ENCODE data around the gene AMDHD2. TPM values are rescaled to one million over a fixed set of nuclear protein-coding genes. Genes with fewer than 3 reads are reported as not detected.
A peak's percentile ranks its signal among the peaks of the same experiment; 100 is the strongest.

Gene AMDHD2
- total and polyA plus RNA-seq, 2 of the 13 experiments (the other 11 are each of a cell fraction or from before 2014, with no cell fraction given) = 33.5 to 39.1 TPM

DNA sequence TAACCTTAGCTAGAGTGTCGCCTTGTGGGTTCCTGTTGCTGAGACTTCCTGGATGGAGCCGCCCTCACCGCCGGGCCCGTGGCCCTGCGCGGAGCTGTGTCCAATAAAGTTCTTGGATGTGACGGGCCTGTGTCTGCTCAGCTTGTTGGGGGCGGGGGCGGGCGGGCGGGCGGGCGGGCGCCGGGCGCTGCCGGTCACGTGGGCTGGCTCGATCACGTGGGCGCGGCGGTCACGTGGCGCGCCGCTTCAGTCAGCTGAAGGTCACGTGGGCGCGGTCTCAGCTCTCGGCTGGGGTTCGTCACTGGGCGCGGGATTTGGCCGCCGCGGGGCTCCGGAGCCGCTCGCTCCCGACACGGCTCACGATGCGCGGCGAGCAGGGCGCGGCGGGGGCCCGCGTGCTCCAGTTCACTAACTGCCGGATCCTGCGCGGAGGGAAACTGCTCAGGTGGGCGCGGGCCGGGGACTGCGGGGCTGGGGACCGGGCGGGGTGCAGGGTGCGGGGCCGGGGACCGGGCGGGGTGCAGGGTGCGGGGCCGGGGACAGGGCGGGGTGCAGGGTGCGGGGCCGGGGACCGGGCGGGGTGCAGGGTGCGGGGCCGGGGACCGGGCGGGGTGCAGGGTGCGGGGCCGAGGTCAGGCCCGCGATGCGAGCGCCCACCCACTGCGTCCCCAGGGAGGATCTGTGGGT is at the start of gene AMDHD2 (continued):
- TF ChIP-seq, protein P1, sequence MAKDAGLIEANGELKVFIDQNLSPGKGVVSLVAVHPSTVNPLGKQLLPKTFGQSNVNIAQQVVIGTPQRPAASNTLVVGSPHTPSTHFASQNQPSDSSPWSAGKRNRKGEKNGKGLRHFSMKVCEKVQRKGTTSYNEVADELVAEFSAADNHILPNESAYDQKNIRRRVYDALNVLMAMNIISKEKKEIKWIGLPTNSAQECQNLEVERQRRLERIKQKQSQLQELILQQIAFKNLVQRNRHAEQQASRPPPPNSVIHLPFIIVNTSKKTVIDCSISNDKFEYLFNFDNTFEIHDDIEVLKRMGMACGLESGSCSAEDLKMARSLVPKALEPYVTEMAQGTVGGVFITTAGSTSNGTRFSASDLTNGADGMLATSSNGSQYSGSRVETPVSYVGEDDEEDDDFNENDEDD (CRISPR knock-in tag; IDR thresholded peaks at IDR 0.05; ENCODE audit: borderline replicate concordance) = peak; percentile 77; the same call in 1 of the 2 replicates
- TF ChIP-seq, protein P2, sequence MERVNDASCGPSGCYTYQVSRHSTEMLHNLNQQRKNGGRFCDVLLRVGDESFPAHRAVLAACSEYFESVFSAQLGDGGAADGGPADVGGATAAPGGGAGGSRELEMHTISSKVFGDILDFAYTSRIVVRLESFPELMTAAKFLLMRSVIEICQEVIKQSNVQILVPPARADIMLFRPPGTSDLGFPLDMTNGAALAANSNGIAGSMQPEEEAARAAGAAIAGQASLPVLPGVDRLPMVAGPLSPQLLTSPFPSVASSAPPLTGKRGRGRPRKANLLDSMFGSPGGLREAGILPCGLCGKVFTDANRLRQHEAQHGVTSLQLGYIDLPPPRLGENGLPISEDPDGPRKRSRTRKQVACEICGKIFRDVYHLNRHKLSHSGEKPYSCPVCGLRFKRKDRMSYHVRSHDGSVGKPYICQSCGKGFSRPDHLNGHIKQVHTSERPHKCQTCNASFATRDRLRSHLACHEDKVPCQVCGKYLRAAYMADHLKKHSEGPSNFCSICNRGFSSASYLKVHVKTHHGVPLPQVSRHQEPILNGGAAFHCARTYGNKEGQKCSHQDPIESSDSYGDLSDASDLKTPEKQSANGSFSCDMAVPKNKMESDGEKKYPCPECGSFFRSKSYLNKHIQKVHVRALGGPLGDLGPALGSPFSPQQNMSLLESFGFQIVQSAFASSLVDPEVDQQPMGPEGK (CRISPR knock-in tag; IDR thresholded peaks at IDR 0.05) = peak; percentile 45; the same call in 1 of the 2 replicates
- TF ChIP-seq HNRNPLL (IDR thresholded peaks at IDR 0.05; ENCODE audit: low read depth, low read length, poor library complexity, severe bottlenecking) (no peak), ZBTB42 (CRISPR knock-in tag; IDR thresholded peaks at IDR 0.05) (no peak), ZNF605 (CRISPR knock-in tag; IDR thresholded peaks at IDR 0.05) (no peak), TCF12 (IDR thresholded peaks at IDR 0.05) (no peak), TCF12 (CRISPR knock-in tag; IDR thresholded peaks at IDR 0.05) (no peak), ZNF296 (CRISPR knock-in tag; conservative IDR thresholded peaks at IDR 0.05) (no peak), ZNF24 (IDR thresholded peaks at IDR 0.05) (no peak), CBX5 (CRISPR knock-in tag; IDR thresholded peaks at IDR 0.05; ENCODE audit: borderline replicate concordance) (no peak), PLRG1 (conservative IDR thresholded peaks at IDR 0.05) (no peak), CHD2 (IDR thresholded peaks at IDR 0.05; ENCODE audit: low read depth, low read length) (peak; percentile 82), MEIS1 (CRISPR knock-in tag; IDR thresholded peaks at IDR 0.05; ENCODE audit: borderline replicate concordance) (no peak), DNMT3B (CRISPR knock-in tag; conservative IDR thresholded peaks at IDR 0.05) (no peak), ZNF34 (CRISPR knock-in tag; IDR thresholded peaks at IDR 0.05; ENCODE audit: borderline replicate concordance) (no peak), HCFC1 (IDR thresholded peaks at IDR 0.05; ENCODE audit: low read depth, low read length) (peak; percentile 33; the same call in 1 of the 2 replicates), ZKSCAN8 (CRISPR knock-in tag; IDR thresholded peaks at IDR 0.05; ENCODE audit: borderline replicate concordance) (no peak), ZNF782 (CRISPR knock-in tag; IDR thresholded peaks at IDR 0.05; ENCODE audit: borderline replicate concordance) (no peak), ZBTB7A (CRISPR knock-in tag; IDR thresholded peaks at IDR 0.05) (no peak), ZBTB7B (CRISPR knock-in tag; IDR thresholded peaks at IDR 0.05) (no peak), SIN3A (IDR thresholded peaks at IDR 0.05; ENCODE audit: borderline replicate concordance, low read depth, low read length) (peak; percentile 89; the same call in 1 of the 2 replicates), ADNP (CRISPR knock-in tag; IDR thresholded peaks at IDR 0.05) (no peak)
- TF ChIP-seq, protein P3, sequence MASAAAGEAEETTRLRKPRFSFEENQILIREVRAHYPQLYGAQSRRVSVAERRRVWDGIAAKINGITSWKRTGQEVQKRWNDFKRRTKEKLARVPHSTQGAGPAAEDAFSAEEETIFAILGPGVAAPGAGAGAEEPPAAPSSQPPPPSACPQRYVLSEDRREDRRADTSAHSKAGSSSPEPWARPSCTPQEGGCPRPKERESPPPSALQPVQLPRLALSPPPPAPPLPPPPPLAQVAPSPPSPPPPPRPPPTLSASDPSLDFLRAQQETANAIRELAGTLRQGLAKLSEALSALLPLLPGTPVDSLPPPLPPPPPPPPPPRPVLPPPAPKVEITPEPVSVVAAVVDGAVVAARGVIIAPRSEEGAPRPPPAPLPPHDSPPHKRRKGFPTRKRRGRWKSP (CRISPR knock-in tag; IDR thresholded peaks at IDR 0.05) = no peak
- TF ChIP-seq, protein P4, sequence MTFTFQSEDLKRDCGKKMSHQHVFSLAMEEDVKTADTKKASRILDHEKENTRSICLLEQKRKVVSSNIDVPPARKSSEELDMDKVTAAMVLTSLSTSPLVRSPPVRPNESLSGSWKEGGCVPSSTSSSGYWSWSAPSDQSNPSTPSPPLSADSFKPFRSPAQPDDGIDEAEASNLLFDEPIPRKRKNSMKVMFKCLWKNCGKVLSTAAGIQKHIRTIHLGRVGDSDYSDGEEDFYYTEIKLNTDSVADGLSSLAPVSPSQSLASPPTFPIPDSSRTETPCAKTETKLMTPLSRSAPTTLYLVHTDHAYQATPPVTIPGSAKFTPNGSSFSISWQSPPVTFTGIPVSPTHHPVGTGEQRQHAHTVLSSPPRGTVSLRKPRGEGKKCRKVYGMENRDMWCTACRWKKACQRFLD (CRISPR knock-in tag; IDR thresholded peaks at IDR 0.05; ENCODE audit: borderline replicate concordance) = no peak
- TF ChIP-seq, protein P5, sequence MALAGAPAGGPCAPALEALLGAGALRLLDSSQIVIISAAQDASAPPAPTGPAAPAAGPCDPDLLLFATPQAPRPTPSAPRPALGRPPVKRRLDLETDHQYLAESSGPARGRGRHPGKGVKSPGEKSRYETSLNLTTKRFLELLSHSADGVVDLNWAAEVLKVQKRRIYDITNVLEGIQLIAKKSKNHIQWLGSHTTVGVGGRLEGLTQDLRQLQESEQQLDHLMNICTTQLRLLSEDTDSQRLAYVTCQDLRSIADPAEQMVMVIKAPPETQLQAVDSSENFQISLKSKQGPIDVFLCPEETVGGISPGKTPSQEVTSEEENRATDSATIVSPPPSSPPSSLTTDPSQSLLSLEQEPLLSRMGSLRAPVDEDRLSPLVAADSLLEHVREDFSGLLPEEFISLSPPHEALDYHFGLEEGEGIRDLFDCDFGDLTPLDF (CRISPR knock-in tag; IDR thresholded peaks at IDR 0.05) = no peak
